ENCODE data around the gene BATF2. TPM values are rescaled to one million over a fixed set of nuclear protein-coding genes. Genes with fewer than 3 reads are reported as not detected.

The BATF2 gene
- total and polyA plus RNA-seq, 2 donors from 2014 or later: 5.9 to 8.8 TPM

DNA sequence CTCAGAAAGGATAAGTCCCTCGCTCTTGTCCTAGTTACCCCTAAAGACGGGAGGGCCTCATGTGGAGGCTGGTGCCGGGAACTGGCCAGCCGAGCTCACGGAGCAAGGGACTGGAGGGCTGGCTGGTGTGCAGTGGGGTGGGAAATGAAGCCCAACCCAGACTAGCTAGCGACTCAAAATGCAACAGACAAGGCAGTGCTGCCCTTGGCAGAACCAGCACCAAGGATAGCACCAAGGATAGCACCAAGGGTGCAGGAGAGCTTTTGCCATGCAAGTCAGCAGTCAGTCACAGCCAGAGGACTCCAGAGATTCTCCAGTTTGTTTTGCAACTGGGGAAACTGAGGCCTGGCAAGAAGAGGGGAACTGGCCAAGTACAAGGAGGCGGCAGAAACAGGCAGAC, 6.5 kb upstream of the BATF2 start:
- no peak for FAIRE-seq
- Histone ChIP-seq H3K4me3 (ENCODE audit: low read length in 3 of 3) (no peak overlapping the region), H3K9me3 (ENCODE audit: control insufficient read depth in 2 of 3, insufficient read depth in 1 of 3, low read length in 3 of 3) (no peaks in the 10 kb centered on the region), H3K27ac (ENCODE audit: low read depth in 2 of 2, low read length in 2 of 2) (no peak overlapping the region), H3K9ac (ENCODE audit: low read length in 3 of 3) (no peak overlapping the region), H3K27me3 (ENCODE audit: control insufficient read depth, insufficient read depth, low read length) (no peaks in the 10 kb centered on the region), H3K36me3 (ENCODE audit: control insufficient read depth in 2 of 3, insufficient read depth in 3 of 3, low read length in 3 of 3) (no peaks in the 10 kb centered on the region), H3K4me1 (ENCODE audit: control insufficient read depth in 2 of 3, insufficient read depth in 2 of 3, low read depth in 1 of 3, low read length in 3 of 3) (peaks cover 0 to 9% (median 0%) of the 10 kb centered on the region in 3 donors)
- intact Hi-C loops (cut with DNase I): no loop called here
- TF ChIP-seq, protein P1, sequence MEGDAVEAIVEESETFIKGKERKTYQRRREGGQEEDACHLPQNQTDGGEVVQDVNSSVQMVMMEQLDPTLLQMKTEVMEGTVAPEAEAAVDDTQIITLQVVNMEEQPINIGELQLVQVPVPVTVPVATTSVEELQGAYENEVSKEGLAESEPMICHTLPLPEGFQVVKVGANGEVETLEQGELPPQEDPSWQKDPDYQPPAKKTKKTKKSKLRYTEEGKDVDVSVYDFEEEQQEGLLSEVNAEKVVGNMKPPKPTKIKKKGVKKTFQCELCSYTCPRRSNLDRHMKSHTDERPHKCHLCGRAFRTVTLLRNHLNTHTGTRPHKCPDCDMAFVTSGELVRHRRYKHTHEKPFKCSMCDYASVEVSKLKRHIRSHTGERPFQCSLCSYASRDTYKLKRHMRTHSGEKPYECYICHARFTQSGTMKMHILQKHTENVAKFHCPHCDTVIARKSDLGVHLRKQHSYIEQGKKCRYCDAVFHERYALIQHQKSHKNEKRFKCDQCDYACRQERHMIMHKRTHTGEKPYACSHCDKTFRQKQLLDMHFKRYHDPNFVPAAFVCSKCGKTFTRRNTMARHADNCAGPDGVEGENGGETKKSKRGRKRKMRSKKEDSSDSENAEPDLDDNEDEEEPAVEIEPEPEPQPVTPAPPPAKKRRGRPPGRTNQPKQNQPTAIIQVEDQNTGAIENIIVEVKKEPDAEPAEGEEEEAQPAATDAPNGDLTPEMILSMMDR (IDR thresholded peaks at IDR 0.05; ENCODE audit: borderline replicate concordance, extremely low read depth, insufficient read depth): no peak
- DNase-seq: peak in 3 of 5 donors; percentile 38 to 39 (median 39)

GRCh38 chr11:65002706-65003105, 5.9 kb upstream of the BATF2 start:
- DNase-seq: no peak
- no peaks in the 10 kb centered on the region for H3K27me3 ChIP-seq (ENCODE audit: control insufficient read depth, insufficient read depth, low read length)

GRCh38 chr11:64999478-64999877, 2.7 kb upstream of the BATF2 start:
- H3K4me3 ChIP-seq (ENCODE audit: low read length in 3 of 3): no peak overlapping the region
- peaks cover 0 to 18% (median 6%) of the 10 kb centered on the region in 3 donors for H3K4me1 ChIP-seq (ENCODE audit: control insufficient read depth in 2 of 3, insufficient read depth in 2 of 3, low read depth in 1 of 3, low read length in 3 of 3)
- no peaks in the 10 kb centered on the region for H3K27me3 ChIP-seq (ENCODE audit: control insufficient read depth, insufficient read depth, low read length)
- TF ChIP-seq, protein P1 (IDR thresholded peaks at IDR 0.05; ENCODE audit: borderline replicate concordance, extremely low read depth, insufficient read depth): no peak
- no peak for DNase-seq
- intact Hi-C loops (cut with DNase I): loop anchor here (10.0 kb wide), 1 partner anchor 65 kb away; the partner anchor contains the start of gene GPHA2
- H3K27ac ChIP-seq (ENCODE audit: low read depth in 2 of 2, low read length in 2 of 2): no peak overlapping the region
- FAIRE-seq: no peak
- H3K9ac ChIP-seq (ENCODE audit: low read length in 3 of 3): no peak overlapping the region
- no peaks in the 10 kb centered on the region for H3K36me3 ChIP-seq (ENCODE audit: control insufficient read depth in 2 of 3, insufficient read depth in 3 of 3, low read length in 3 of 3)
- no peaks in the 10 kb centered on the region for H3K9me3 ChIP-seq (ENCODE audit: control insufficient read depth in 2 of 3, insufficient read depth in 1 of 3, low read length in 3 of 3)

More at GRCh38 chr11:65002706-65003105, 5.9 kb upstream of the BATF2 start:
- Histone ChIP-seq H3K4me3 (ENCODE audit: low read length in 3 of 3) (no peak overlapping the region), H3K36me3 (ENCODE audit: control insufficient read depth in 2 of 3, insufficient read depth in 3 of 3, low read length in 3 of 3) (no peaks in the 10 kb centered on the region), H3K9me3 (ENCODE audit: control insufficient read depth in 2 of 3, insufficient read depth in 1 of 3, low read length in 3 of 3) (no peaks in the 10 kb centered on the region), H3K4me1 (ENCODE audit: control insufficient read depth in 2 of 3, insufficient read depth in 2 of 3, low read depth in 1 of 3, low read length in 3 of 3) (peaks cover 0 to 9% (median 0%) of the 10 kb centered on the region in 3 donors), H3K27ac (ENCODE audit: low read depth in 2 of 2, low read length in 2 of 2) (no peak overlapping the region), H3K9ac (ENCODE audit: low read length in 3 of 3) (no peak overlapping the region)
- intact Hi-C loops (cut with DNase I): no loop called here
- FAIRE-seq: no peak
- TF ChIP-seq, protein P1 (IDR thresholded peaks at IDR 0.05; ENCODE audit: borderline replicate concordance, extremely low read depth, insufficient read depth): no peak

Data from kidney (tissue), 14 donors.